CD8-positive, alpha-beta memory T cell (primary cell): ENCODE data around the gene DNAH10. TPM values are rescaled to one million over a fixed set of nuclear protein-coding genes. Genes with fewer than 3 reads are reported as not detected.
A peak's percentile ranks its signal among the peaks of the same experiment; 100 is the strongest.

Experiments used
- CTCF ChIA-PET: fragments of 350-600 bp; sonication (Branson Sonifier 250); formaldehyde crosslinking; loops from one replicate; lab custom pipeline; 2021; ENCODE audit warnings: antibody characterized with exemption; lab: Charles Lee
- POLR2A ChIA-PET: fragments of 350-600 bp; sonication (Branson Sonifier 250); formaldehyde crosslinking; loops from one replicate; lab custom pipeline; 2021; ENCODE audit warnings: antibody characterized with exemption; lab: Charles Lee
- DNase-seq, 5 donors: peaks; one replicate each; pipeline versions ENCODE4 v3.0.0 to v3.0.0-alpha.2; 2020 to 2022; ENCODE audit warnings: mixed read lengths in 1 of 5
- H3K27ac ChIP-seq: one replicate; pipeline ENCODE4 v1.7.0; 2013; ENCODE audit warnings: low read depth, mild to moderate bottlenecking, low read length, moderate library complexity
- H3K27me3 ChIP-seq: 2 replicates; pipeline ENCODE4 v1.7.0; 2013; ENCODE audit warnings: low read length, mild to moderate bottlenecking; ENCODE audit not compliant: insufficient read depth, poor library complexity, severe bottlenecking
- H3K36me3 ChIP-seq: 2 replicates; pipeline ENCODE4 v1.7.0; 2013; ENCODE audit warnings: mild to moderate bottlenecking, low read length, moderate library complexity; ENCODE audit not compliant: insufficient read depth
- H3K4me1 ChIP-seq: 2 replicates; pipeline ENCODE4 v1.7.0; 2013; ENCODE audit warnings: mild to moderate bottlenecking, low read length, moderate library complexity; ENCODE audit not compliant: insufficient read depth
- H3K4me3 ChIP-seq: 2 replicates; pipeline ENCODE4 v1.7.0; 2013; ENCODE audit warnings: mild to moderate bottlenecking, low read length
- H3K9me3 ChIP-seq: 2 replicates; pipeline ENCODE4 v1.7.0; 2013; ENCODE audit warnings: mild to moderate bottlenecking, low read length
- H3K27ac Mint-ChIP-seq, 8 donors: one replicate each; pipeline ENCODE4 v1.8.0; 2020 to 2021; ENCODE audit warnings: mixed read lengths in 8 of 8, mild to moderate bottlenecking in 6 of 8, inconsistent platforms in 3 of 8, moderate library complexity in 3 of 8
- H3K27me3 Mint-ChIP-seq, 2 donors: one replicate each; pipeline ENCODE4 v1.8.0; 2020 to 2021; ENCODE audit warnings: mixed read lengths in 2 of 2, mild to moderate bottlenecking in 1 of 2, moderate library complexity in 1 of 2
- H3K36me3 Mint-ChIP-seq, 3 donors: one replicate each; pipeline ENCODE4 v1.8.0; 2020 to 2021; ENCODE audit warnings: mixed read lengths in 3 of 3, inconsistent platforms in 1 of 3, mild to moderate bottlenecking in 1 of 3
- H3K4me1 Mint-ChIP-seq, 3 donors: one replicate each; pipeline ENCODE4 v1.8.0; 2020 to 2021; ENCODE audit warnings: mixed read lengths in 3 of 3, inconsistent platforms in 1 of 3, mild to moderate bottlenecking in 1 of 3
- H3K4me3 Mint-ChIP-seq, 7 donors: one replicate each; pipeline ENCODE4 v1.8.0; 2020 to 2021; ENCODE audit warnings: mixed read lengths in 7 of 7, mild to moderate bottlenecking in 6 of 7, moderate library complexity in 4 of 7, inconsistent platforms in 2 of 7
- H3K9me3 Mint-ChIP-seq, 5 donors: one replicate each; pipeline ENCODE4 v1.8.0; 2020 to 2022; ENCODE audit warnings: mixed read lengths in 5 of 5, mild to moderate bottlenecking in 3 of 5, moderate library complexity in 2 of 5, inconsistent platforms in 1 of 5
- polyA plus RNA-seq: library from polyadenylated mRNA; unstranded; fragments of 300-500 nt; fragmentation: Illumina TruSeq; gene quantifications from one replicate; pipeline ENCODE4 v1.2.3, GENCODE V29; 2021
- total RNA-seq, 2 experiments: library from RNA; stranded (reverse); gene quantifications; one replicate each; pipeline ENCODE4 v1.2.3, GENCODE V29; 2021

DNAH10 gene
- total and polyA plus RNA-seq, 3 experiments from 2014 or later: 0.09 to 0.13 TPM; not detected in 1

DNA sequence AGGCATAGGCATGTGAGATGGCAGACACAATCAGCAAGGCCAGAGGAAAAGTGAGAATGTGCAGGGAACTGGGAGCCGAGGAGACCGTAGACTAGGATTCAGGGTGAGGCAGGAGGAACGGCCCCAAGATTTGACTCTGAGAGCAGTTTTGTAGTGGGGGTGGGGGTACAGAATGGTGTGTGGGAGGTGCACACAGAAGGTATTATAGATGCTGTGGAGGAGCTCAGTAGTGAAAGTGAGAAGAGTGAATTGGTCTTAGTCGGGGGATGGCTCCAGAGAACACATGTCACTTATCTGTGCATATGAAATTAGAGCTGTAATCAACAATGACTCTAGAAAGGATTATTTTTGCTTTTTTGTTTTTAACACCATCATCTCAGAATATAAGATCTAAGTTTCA, 222.8 kb downstream of the DNAH10 start:
- POLR2A ChIA-PET: no interaction called here
- no peak for DNase-seq
- Mint-ChIP-seq H3K36me3 (peaks cover 4 to 48% (median 15%) of the 10 kb centered on the region in 3 donors), H3K4me3 (no peak overlapping the region), H3K27ac (peak overlapping the region in 2 of 8 donors; percentile 11 to 19), H3K9me3 (no peaks in the 10 kb centered on the region), H3K27me3 (no peaks in the 10 kb centered on the region), H3K4me1 (peaks cover 15 to 43% (median 34%) of the 10 kb centered on the region in 3 donors)
- Histone ChIP-seq H3K4me3 (no peak overlapping the region), H3K4me1 (no peaks in the 10 kb centered on the region), H3K27me3 (no peaks in the 10 kb centered on the region), H3K9me3 (no peaks in the 10 kb centered on the region), H3K36me3 (peaks cover 4% of the 10 kb centered on the region), H3K27ac (no peak overlapping the region)
- CTCF ChIA-PET: interaction anchor here (1.3 to 9.8 kb wide), 3 partner anchors 57 to 80 kb away, joined by 3 to 88 read pairs (median 12); no protein-coding TSS in a partner anchor

Other genes with a start within 250 kb of the DNAH10 start
- gene RILPL1, start 228.6 kb upstream of the DNAH10 start, total RNA-seq: 1 to 10 TPM; 2.7 to 4.6 TPM
- 0.55 TPM for gene RILPL1, start 228.6 kb upstream of the DNAH10 start, polyA plus RNA-seq
- 100 to 1,000 TPM; 191 to 194 TPM for gene TMED2, start 177.7 kb upstream of the DNAH10 start, total RNA-seq
- gene TMED2, start 177.7 kb upstream of the DNAH10 start, polyA plus RNA-seq: 314 TPM
- gene DDX55, start 160.2 kb upstream of the DNAH10 start, total RNA-seq: 10 to 100 TPM; 46.2 to 53.4 TPM
- gene DDX55, start 160.2 kb upstream of the DNAH10 start, polyA plus RNA-seq: 21.1 TPM
- gene EIF2B1, start 128.6 kb upstream of the DNAH10 start, total RNA-seq: 10 to 100 TPM; 91.3 to 99.1 TPM
- 61.1 TPM for gene EIF2B1, start 128.6 kb upstream of the DNAH10 start, polyA plus RNA-seq
- gene GTF2H3, start 128.5 kb upstream of the DNAH10 start, total RNA-seq: 10 to 100 TPM; 72.0 to 74.6 TPM
- gene GTF2H3, start 128.5 kb upstream of the DNAH10 start, polyA plus RNA-seq: 24.8 TPM
- 1 to 10 TPM; 5.5 to 5.7 TPM for gene TCTN2, start 91.2 kb upstream of the DNAH10 start, total RNA-seq
- 1.5 TPM for gene TCTN2, start 91.2 kb upstream of the DNAH10 start, polyA plus RNA-seq
- gene ATP6V0A2, start 49.9 kb upstream of the DNAH10 start, total RNA-seq: 100 to 1,000 TPM; 109 to 113 TPM
- gene ATP6V0A2, start 49.9 kb upstream of the DNAH10 start, polyA plus RNA-seq: 27.1 TPM
- gene CCDC92, start 210.5 kb downstream of the DNAH10 start, total RNA-seq: 10 to 100 TPM; 10.2 to 12.9 TPM
- 48.9 TPM for gene CCDC92, start 210.5 kb downstream of the DNAH10 start, polyA plus RNA-seq
- 10 to 100 TPM; 73.0 to 75.8 TPM for gene ZNF664, start 210.9 kb downstream of the DNAH10 start, total RNA-seq
- gene ZNF664, start 210.9 kb downstream of the DNAH10 start, polyA plus RNA-seq: 10.8 TPM